HepG2 (cell line): ENCODE data around the gene LURAP1L. TPM values are rescaled to one million over a fixed set of nuclear protein-coding genes. Genes with fewer than 3 reads are reported as not detected.

Experiments used
- ARID2 ChIP-seq: sonication (generic); formaldehyde crosslinking; IDR thresholded peaks from 2 replicates; pipeline ENCODE4 v1.8.1; 2022; ENCODE audit warnings: mild to moderate bottlenecking, missing genetic modification reagents, borderline replicate concordance
- DR1 ChIP-seq: sonication (generic); formaldehyde crosslinking; IDR thresholded peaks from 2 replicates; pipeline ENCODE4 v1.8.0; 2021; ENCODE audit warnings: mild to moderate bottlenecking, missing genetic modification reagents, inconsistent platforms
- FOXO4 ChIP-seq: sonication (generic); formaldehyde crosslinking; conservative IDR thresholded peaks from 2 replicates; pipeline ENCODE4 v1.8.1; 2023; ENCODE audit warnings: missing genetic modification reagents
- GATAD1 ChIP-seq: IDR thresholded peaks from 2 replicates; pipeline ENCODE4 v1.6.1; 2016; ENCODE audit warnings: missing genetic modification reagents, missing compliant biosample characterization
- GFI1 ChIP-seq: sonication (generic); formaldehyde crosslinking; IDR thresholded peaks from 2 replicates; pipeline ENCODE4 v1.5.0; 2020; ENCODE audit warnings: missing genetic modification reagents, mild to moderate bottlenecking, borderline replicate concordance
- GLI4 ChIP-seq: sonication (generic); formaldehyde crosslinking; IDR thresholded peaks from 2 replicates; pipeline ENCODE4 v1.5.1; 2020; ENCODE audit warnings: missing genetic modification reagents, mild to moderate bottlenecking, moderate library complexity, borderline replicate concordance
- HES4 ChIP-seq: sonication (generic); formaldehyde crosslinking; IDR thresholded peaks from 2 replicates; pipeline ENCODE4 v1.9.0; 2021; ENCODE audit warnings: mild to moderate bottlenecking, missing genetic modification reagents, borderline replicate concordance
- HNRNPK ChIP-seq: fragments of 200-400 bp; formaldehyde crosslinking; IDR thresholded peaks from 2 replicates; pipeline ENCODE4 v1.6.1; 2018; ENCODE audit warnings: low read length, low read depth, moderate library complexity, mild to moderate bottlenecking; ENCODE audit not compliant: poor library complexity, severe bottlenecking
- MAZ ChIP-seq, 2 experiments: sonication (generic) in 1 of 2; formaldehyde crosslinking in 1 of 2; IDR thresholded peaks; 2 replicates each; pipeline versions ENCODE4 v1.5.0 to v1.6.1; 2012 to 2020; ENCODE audit warnings: low read depth in 2 of 2, mild to moderate bottlenecking in 2 of 2, borderline replicate concordance in 1 of 2, improper control_type of control experiment in 1 of 2, low read length in 1 of 2, missing genetic modification reagents in 1 of 2, moderate library complexity in 1 of 2
- MED1 ChIP-seq: sonication (generic); formaldehyde crosslinking; IDR thresholded peaks from 2 replicates; pipeline ENCODE4 v1.4.0; 2020; ENCODE audit warnings: missing genetic modification reagents
- NCOR1 ChIP-seq: fragments of 200-600 bp; sonication (generic); IDR thresholded peaks from 2 replicates; pipeline ENCODE4 v1.7.0; 2017; ENCODE audit warnings: antibody characterized with exemption, low read length, borderline replicate concordance
- RFXANK ChIP-seq: IDR thresholded peaks from 2 replicates; pipeline ENCODE4 v1.6.1; 2016
- SP5 ChIP-seq: IDR thresholded peaks from 2 replicates; pipeline ENCODE4 v1.6.1; 2016; ENCODE audit warnings: low read depth, borderline replicate concordance
- ZBTB40 ChIP-seq, 2 experiments: fragments of 450-650 bp in 1 of 2; sonication (generic) in 1 of 2; formaldehyde crosslinking in 1 of 2; IDR thresholded peaks; 2 replicates each; pipeline versions ENCODE4 v1.6.1 to v1.8.0; 2016 to 2022; ENCODE audit warnings: antibody characterized with exemption in 1 of 2, mild to moderate bottlenecking in 1 of 2, missing genetic modification reagents in 1 of 2
- ZFY ChIP-seq: sonication (generic); formaldehyde crosslinking; IDR thresholded peaks from 2 replicates; pipeline ENCODE4 v1.4.0; 2020; ENCODE audit warnings: missing genetic modification reagents
- ZNF33B ChIP-seq: sonication (generic); formaldehyde crosslinking; IDR thresholded peaks from 2 replicates; pipeline ENCODE4 v1.5.1; 2020; ENCODE audit warnings: mild to moderate bottlenecking, missing genetic modification reagents
- ZNF382 ChIP-seq: sonication (generic); formaldehyde crosslinking; IDR thresholded peaks from 2 replicates; pipeline ENCODE4 v1.5.0; 2020; ENCODE audit warnings: missing genetic modification reagents, mild to moderate bottlenecking, borderline replicate concordance
- ZNF580 ChIP-seq: IDR thresholded peaks from 2 replicates; pipeline ENCODE4 v1.6.1; 2016; ENCODE audit warnings: low read depth, borderline replicate concordance
- ZNF781 ChIP-seq: sonication (generic); formaldehyde crosslinking; IDR thresholded peaks from 2 replicates; pipeline ENCODE4 v1.5.1; 2020; ENCODE audit warnings: borderline replicate concordance, mild to moderate bottlenecking, missing genetic modification reagents; ENCODE audit errors: not compliant biosample characterization
- ZNF891 ChIP-seq: sonication (generic); formaldehyde crosslinking; IDR thresholded peaks from 2 replicates; pipeline ENCODE4 v1.5.0; 2020; ENCODE audit warnings: mild to moderate bottlenecking, missing genetic modification reagents
- polyA plus RNA-seq, 8 experiments: library from polyadenylated mRNA; depleted of rRNA in 3 of 8; stranded (reverse) in 7 of 8; unstranded in 1 of 8; fragments of >200 nt; fragmentation: Illumina TruSeq in 4 of 8; extraction: Trizol in 4 of 8; gene quantifications; 2 replicates each; pipeline versions ENCODE4 v1.2.1 to v1.2.3, GENCODE V29; 2011 to 2016; ENCODE audit warnings: low read depth in 4 of 8, missing spikeins in 1 of 8, mixed read lengths in 1 of 8; ENCODE audit not compliant: insufficient read depth in 1 of 8
- total RNA-seq, 5 experiments: library from RNA; depleted of rRNA; stranded (reverse); fragments of >200 nt; fragmentation: Illumina TruSeq; extraction: Trizol; gene quantifications; 2 replicates each; pipeline ENCODE4 v1.2.3, GENCODE V29; 2016; ENCODE audit warnings: low read depth in 1 of 5

Gene LURAP1L
- total and polyA plus RNA-seq, 2 of the 13 experiments (the other 11 are each of a cell fraction or from before 2014, with no cell fraction given) = 6.7 to 16.6 TPM

GRCh38 chr9:12816656-12817101, 41.9 kb downstream of the LURAP1L start (continued):
- TF ChIP-seq ZBTB40 (IDR thresholded peaks at IDR 0.05) (no peak), ZBTB40 (CRISPR knock-in tag; IDR thresholded peaks at IDR 0.05) (no peak), ZFY (CRISPR knock-in tag) (no peak), HNRNPK (no peak), DR1 (CRISPR knock-in tag) (no peak), SP5 (CRISPR knock-in tag) (no peak), ZNF33B (CRISPR knock-in tag) (no peak), MED1 (peak; percentile 89), ARID2 (CRISPR knock-in tag) (no peak), GFI1 (CRISPR knock-in tag) (peak; percentile 49; the same call in 1 of the 2 replicates), ZNF891 (CRISPR knock-in tag) (no peak), MAZ (IDR thresholded peaks at IDR 0.05; ENCODE audit: borderline replicate concordance, low read depth, low read length) (no peak), MAZ (CRISPR knock-in tag; IDR thresholded peaks at IDR 0.05; ENCODE audit: low read depth) (no peak), HES4 (no peak), GLI4 (CRISPR knock-in tag) (no peak), RFXANK (CRISPR knock-in tag) (no peak), ZNF781 (CRISPR knock-in tag) (no peak), ZNF382 (CRISPR knock-in tag) (no peak), ZNF580 (CRISPR knock-in tag) (no peak), FOXO4 (CRISPR knock-in tag) (no peak), GATAD1 (CRISPR knock-in tag) (no peak), NCOR1 (0 out of 2 replicates have a peak, but pooled peaks have one; percentile 32)
